ENCODE measurements around the gene SEZ6. TPM values are rescaled to one million over a fixed set of nuclear protein-coding genes. Genes with fewer than 3 reads are reported as not detected.

Gene SEZ6
- total RNA-seq, 1 experiment from 2014 or later, result not detected

- no peaks in the 10 kb centered on the region for H3K79me2 ChIP-seq (ENCODE audit: low read depth)
- POLR2A ChIA-PET (ENCODE audit: unreplicated experiment), result no interaction called here
- H3K27me3 ChIP-seq (ENCODE audit: insufficient read depth, low read depth), result peaks cover 100% of the 10 kb centered on the region
- no peaks in the 10 kb centered on the region for H3K9me2 ChIP-seq (ENCODE audit: insufficient read depth)
- no peak overlapping the region for H3K4me3 ChIP-seq
- DNase-seq, result no peak
- no TSS peak for BruUV-seq (replicated peaks)
- H3K4me1 ChIP-seq (replicated peaks; ENCODE audit: insufficient read depth), result no peaks in the 10 kb centered on the region
- intact Hi-C loops (cut with micrococcal nuclease; ENCODE audit: unreplicated experiment), result no loop called here
- no peaks in the 10 kb centered on the region for H3K36me3 ChIP-seq (ENCODE audit: low read depth)
- H2AFZ ChIP-seq, result no peak overlapping the region
- CTCF ChIA-PET, result interaction anchor here (0.7 kb wide), 1 partner anchor 108 kb away, joined by 10 read pairs; no protein-coding TSS in a partner anchor
- no peak overlapping the region for H3K4me2 ChIP-seq
- H3F3A ChIP-seq (ENCODE audit: insufficient read depth, low read depth), result no peaks in the 10 kb centered on the region
- no peak for TF ChIP-seq CTCF (conservative IDR thresholded peaks at IDR 0.05)
- no peak overlapping the region for H3K27ac ChIP-seq
- no peaks in the 10 kb centered on the region for H4K20me1 ChIP-seq (ENCODE audit: insufficient read depth)
- peaks cover 10% of the 10 kb centered on the region; the same call in 1 of the 2 replicates for H3K9me3 ChIP-seq (ENCODE audit: insufficient read depth, low read depth)
Measured at GRCh38 chr17:29032013-29032856, 26.4 kb upstream of the SEZ6 start.

- Histone ChIP-seq H3K79me2 (ENCODE audit: low read depth) (no peaks in the 10 kb centered on the region), H3K4me1 (replicated peaks; ENCODE audit: insufficient read depth) (no peaks in the 10 kb centered on the region), H3K4me2 (no peak overlapping the region), H3K4me3 (no peak overlapping the region), H3K27me3 (ENCODE audit: insufficient read depth, low read depth) (peaks cover 99% of the 10 kb centered on the region), H3K36me3 (ENCODE audit: low read depth) (no peaks in the 10 kb centered on the region), H3F3A (ENCODE audit: insufficient read depth, low read depth) (no peaks in the 10 kb centered on the region), H3K9me3 (ENCODE audit: insufficient read depth, low read depth) (peaks cover 10% of the 10 kb centered on the region; the same call in 1 of the 2 replicates), H3K9me2 (ENCODE audit: insufficient read depth) (no peaks in the 10 kb centered on the region), H4K20me1 (ENCODE audit: insufficient read depth) (no peaks in the 10 kb centered on the region), H3K27ac (no peak overlapping the region), H2AFZ (no peak overlapping the region)
- TF ChIP-seq CTCF (conservative IDR thresholded peaks at IDR 0.05) (no peak), EZH2 (IDR thresholded peaks at IDR 0.05; ENCODE audit: low read depth) (no peak)
- intact Hi-C loops (cut with micrococcal nuclease; ENCODE audit: unreplicated experiment), result no loop called here
- no peak for DNase-seq
- ChIA-PET POLR2A (ENCODE audit: unreplicated experiment) (no interaction called here), CTCF (interaction anchor here (0.7 kb wide), 1 partner anchor 109 kb away, joined by 10 read pairs; no protein-coding TSS in a partner anchor)
- BruUV-seq (replicated peaks), result no TSS peak
Measured at GRCh38 chr17:29031488-29031887, 25.7 kb upstream of the SEZ6 start.

DNA sequence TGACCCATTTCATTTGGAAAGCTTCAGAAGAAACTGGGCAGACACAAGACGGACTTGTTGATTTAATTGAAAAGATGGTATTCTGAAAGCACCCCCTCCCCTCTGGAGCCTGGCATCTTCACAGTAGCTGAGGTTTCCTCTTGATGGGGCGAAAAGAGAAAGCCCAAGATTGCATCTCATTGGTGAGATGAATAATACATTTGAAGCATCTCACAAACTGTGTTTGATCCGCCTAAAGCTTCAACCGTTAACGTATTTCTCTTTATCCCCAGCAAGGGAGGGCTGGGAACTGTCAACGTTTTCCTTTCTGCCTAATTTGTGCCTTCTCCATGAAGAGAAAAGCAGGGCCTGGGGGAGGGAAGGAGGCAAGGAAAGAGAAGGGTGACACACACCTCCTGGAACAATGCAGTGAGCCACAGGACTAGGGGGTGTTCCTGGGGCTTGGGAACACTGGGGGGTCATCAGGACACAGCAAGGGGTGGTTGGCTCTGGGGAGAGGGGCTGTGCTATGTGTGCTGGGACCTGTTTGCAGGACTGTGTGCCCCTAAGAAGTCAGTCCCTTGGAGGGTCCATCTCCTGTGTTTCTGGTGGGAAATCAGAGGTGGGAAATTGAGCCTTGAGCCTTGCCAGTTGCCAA lies 18.6 kb upstream of the SEZ6 start:
- no TSS peak for BruUV-seq (replicated peaks)
- ChIA-PET CTCF (no interaction called here), POLR2A (ENCODE audit: unreplicated experiment) (no interaction called here)
- no peak for DNase-seq
- Histone ChIP-seq H3K27me3 (ENCODE audit: insufficient read depth, low read depth) (peaks cover 95% of the 10 kb centered on the region), H3K79me2 (ENCODE audit: low read depth) (no peaks in the 10 kb centered on the region), H2AFZ (no peak overlapping the region), H3K36me3 (ENCODE audit: low read depth) (no peaks in the 10 kb centered on the region), H3K27ac (no peak overlapping the region), H3K9me3 (ENCODE audit: insufficient read depth, low read depth) (no peaks in the 10 kb centered on the region), H4K20me1 (ENCODE audit: insufficient read depth) (no peaks in the 10 kb centered on the region; the same call in 1 of the 2 replicates), H3K9me2 (ENCODE audit: insufficient read depth) (no peaks in the 10 kb centered on the region), H3K4me2 (no peak overlapping the region), H3K4me3 (no peak overlapping the region), H3F3A (ENCODE audit: insufficient read depth, low read depth) (no peaks in the 10 kb centered on the region), H3K4me1 (replicated peaks; ENCODE audit: insufficient read depth) (no peaks in the 10 kb centered on the region)
- no peak for TF ChIP-seq EZH2 (IDR thresholded peaks at IDR 0.05; ENCODE audit: low read depth)
- TF ChIP-seq CTCF (conservative IDR thresholded peaks at IDR 0.05), result no peak
- intact Hi-C loops (cut with micrococcal nuclease; ENCODE audit: unreplicated experiment), result no loop called here

Measured in PC-9 (cell line).